ENCODE results near the gene CENPH.
"Not testable (repeated sequence)": the region's sequence is repeated elsewhere in the genome, so short reads cannot be mapped to it uniquely, and the experiment has no call there.

CENPH gene

GRCh38 chr5:69167929-69168328 is 21.5 kb upstream of the CENPH start:
- Mint-ChIP-seq H3K36me3 (ENCODE audit: low read depth) (peaks cover 30% of the 10 kb centered on the region), H3K4me1 (peaks cover 24% of the 10 kb centered on the region), H3K27ac (peak overlapping the region; percentile 69 to 96 (median 85)), H3K4me3 (peak overlapping the region; percentile 95 to 98 (median 98)), H3K27me3 (ENCODE audit: low read depth) (no peaks in the 10 kb centered on the region), H3K9me3 (no peaks in the 10 kb centered on the region)
- no peak for TF ChIP-seq CTCF (IDR thresholded peaks at IDR 0.05; ENCODE audit: unreplicated experiment in 3 of 3)

GRCh38 chr5:69170495-69170894 is 18.9 kb upstream of the CENPH start:
- Mint-ChIP-seq H3K4me1 (peaks cover 24% of the 10 kb centered on the region), H3K4me3 (no peak overlapping the region), H3K9me3 (no peaks in the 10 kb centered on the region), H3K27me3 (ENCODE audit: low read depth) (no peaks in the 10 kb centered on the region), H3K27ac (no peak overlapping the region), H3K36me3 (ENCODE audit: low read depth) (peaks cover 51% of the 10 kb centered on the region)
- no peak for TF ChIP-seq CTCF (IDR thresholded peaks at IDR 0.05; ENCODE audit: unreplicated experiment in 3 of 3)

- H3K27ac Mint-ChIP-seq: no peak overlapping the region
- peaks cover 52% of the 10 kb centered on the region for H3K36me3 Mint-ChIP-seq (ENCODE audit: low read depth)
- H3K4me3 Mint-ChIP-seq: no peak overlapping the region
- no peak for TF ChIP-seq CTCF (IDR thresholded peaks at IDR 0.05; ENCODE audit: unreplicated experiment in 3 of 3)
- H3K27me3 Mint-ChIP-seq (ENCODE audit: low read depth): no peaks in the 10 kb centered on the region
- H3K9me3 Mint-ChIP-seq: no peaks in the 10 kb centered on the region
- H3K4me1 Mint-ChIP-seq: peaks cover 24% of the 10 kb centered on the region
Observed at GRCh38 chr5:69170969-69171368, 18.4 kb upstream of the CENPH start.

- not testable (repeated sequence) for H3K27me3 Mint-ChIP-seq (ENCODE audit: low read depth); H3K4me1 Mint-ChIP-seq; H3K9me3 Mint-ChIP-seq; H3K4me3 Mint-ChIP-seq; H3K27ac Mint-ChIP-seq
- peaks cover 16% of the 10 kb centered on the region for H3K36me3 Mint-ChIP-seq (ENCODE audit: low read depth)
Observed at GRCh38 chr5:69181659-69182293, 7.6 kb upstream of the CENPH start.

- H3K27me3 Mint-ChIP-seq (ENCODE audit: low read depth): no peaks in the 10 kb centered on the region
Observed at GRCh38 chr5:69184621-69185020, 4.8 kb upstream of the CENPH start.

GRCh38 chr5:69187342-69187741 is 2.0 kb upstream of the CENPH start:
- Mint-ChIP-seq H3K36me3 (ENCODE audit: low read depth) (peaks cover 3% of the 10 kb centered on the region), H3K9me3 (no peaks in the 10 kb centered on the region), H3K27me3 (ENCODE audit: low read depth) (no peaks in the 10 kb centered on the region), H3K4me3 (peak overlapping the region; percentile 65 to 77 (median 72)), H3K27ac (no peak overlapping the region), H3K4me1 (peaks cover 14% of the 10 kb centered on the region)
- TF ChIP-seq CTCF (IDR thresholded peaks at IDR 0.05; ENCODE audit: unreplicated experiment in 3 of 3): no peak

More at GRCh38 chr5:69184621-69185020, 4.8 kb upstream of the CENPH start:
- peaks cover 8% of the 10 kb centered on the region for H3K4me1 Mint-ChIP-seq
- no peaks in the 10 kb centered on the region for H3K36me3 Mint-ChIP-seq (ENCODE audit: low read depth)
- TF ChIP-seq CTCF (IDR thresholded peaks at IDR 0.05; ENCODE audit: unreplicated experiment in 3 of 3): no peak
- H3K9me3 Mint-ChIP-seq: no peaks in the 10 kb centered on the region
- H3K4me3 Mint-ChIP-seq: no peak overlapping the region
- H3K27ac Mint-ChIP-seq: no peak overlapping the region
